NOMO-1 (cell line): ENCODE measurements around the gene SPG7.

ENCODE experiments used
- DNase-seq, 2 experiments: peaks; one replicate each; lab custom pipeline; 2025; ENCODE audit not compliant: unreplicated experiment in 2 of 2; lab: John Stamatoyannopoulos, UW

The SPG7 gene

GRCh38 chr16:89484923-89485679, 23.1 kb upstream of the SPG7 start:
- peak in 1 of 2 experiments; percentile 3 for DNase-seq

DNA sequence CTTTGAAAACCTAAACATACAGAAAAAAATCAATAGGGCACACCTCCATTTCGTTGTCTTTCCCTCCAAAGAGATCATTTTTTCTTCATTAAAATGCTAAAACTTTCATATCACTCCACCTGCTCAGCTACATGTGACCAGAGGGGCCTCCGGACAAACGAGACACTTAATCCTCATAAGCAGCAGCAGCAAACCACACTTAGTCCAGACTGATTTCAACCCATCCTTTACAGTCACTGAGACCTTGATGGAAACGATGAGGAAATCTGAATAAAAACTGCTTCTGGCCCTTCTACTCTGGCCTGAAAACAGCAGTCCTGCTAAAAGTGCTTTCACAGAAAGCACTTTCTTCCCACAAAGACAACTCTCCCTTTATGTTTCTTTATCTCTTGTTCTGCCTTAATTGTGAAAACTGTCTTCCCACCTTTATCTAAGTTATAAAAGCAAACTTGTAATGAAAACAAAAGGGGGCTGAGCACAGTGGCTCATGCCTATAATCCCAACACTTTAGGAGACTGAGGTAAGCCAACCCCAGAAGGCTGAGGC, 22.4 kb upstream of the SPG7 start:
- DNase-seq, result no peak

- DNase-seq, result peak; percentile 91 to 96
Measured at GRCh38 chr16:89489040-89489897, 18.9 kb upstream of the SPG7 start.

GRCh38 chr16:89489898-89490438, 18.2 kb upstream of the SPG7 start:
- DNase-seq, result no peak

- peak; percentile 99 to 100 for DNase-seq
Measured at GRCh38 chr16:89490439-89491237, 17.6 kb upstream of the SPG7 start, which contains the start of gene ANKRD11. ANKRD11 (minus strand) TSS chr16:89490561; CDS start chr16:89317019, 173,542 bp downstream.

- DNase-seq, result peak; percentile 48 to 79
Measured at GRCh38 chr16:89491238-89491869, 16.8 kb upstream of the SPG7 start.

GRCh38 chr16:89491974-89492687, 16.1 kb upstream of the SPG7 start:
- DNase-seq, result peak in 1 of 2 experiments; percentile 10

DNA sequence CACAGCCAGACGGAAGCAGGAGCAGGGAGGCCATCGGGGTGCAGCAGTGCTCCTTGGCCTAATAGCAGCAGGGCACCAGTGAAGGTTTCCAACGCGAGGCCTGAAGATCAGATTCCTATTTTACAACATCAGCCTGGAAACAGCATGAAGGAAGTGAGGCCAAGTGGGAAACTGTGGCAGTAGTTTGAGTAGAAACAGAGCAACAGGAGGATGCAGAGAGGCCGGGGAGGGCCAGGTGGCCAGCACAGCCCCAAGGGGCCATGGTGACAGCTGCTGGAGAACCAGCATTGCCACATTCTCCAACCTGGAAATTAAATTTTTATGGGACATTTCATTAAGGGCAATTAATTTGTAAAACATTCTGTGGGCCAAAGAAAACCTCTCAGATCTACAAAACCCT, 14.4 kb upstream of the SPG7 start:
- DNase-seq, result no peak

- DNase-seq, result no peak
Measured at GRCh38 chr16:89495121-89495520, 13.1 kb upstream of the SPG7 start.

DNA sequence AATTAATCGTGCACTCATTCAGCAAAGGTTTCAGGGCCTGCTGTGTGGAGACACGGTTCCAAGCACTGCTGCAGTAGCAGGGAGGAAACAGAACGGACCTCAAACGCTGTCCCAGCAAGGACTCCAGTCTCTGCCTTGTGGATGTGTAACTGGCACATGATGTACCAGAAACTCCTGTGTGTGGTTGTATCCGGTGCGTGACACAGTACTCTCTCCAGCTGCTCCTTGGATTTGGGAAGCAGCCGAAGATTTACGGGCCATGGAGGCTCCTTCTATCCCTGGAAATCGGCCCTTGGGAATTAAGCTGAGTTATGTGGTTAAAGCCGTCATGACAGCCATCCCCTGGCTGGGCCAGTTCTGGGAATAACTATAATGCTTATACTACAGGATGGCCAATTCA, 9.4 kb upstream of the SPG7 start:
- DNase-seq, result no peak

DNA sequence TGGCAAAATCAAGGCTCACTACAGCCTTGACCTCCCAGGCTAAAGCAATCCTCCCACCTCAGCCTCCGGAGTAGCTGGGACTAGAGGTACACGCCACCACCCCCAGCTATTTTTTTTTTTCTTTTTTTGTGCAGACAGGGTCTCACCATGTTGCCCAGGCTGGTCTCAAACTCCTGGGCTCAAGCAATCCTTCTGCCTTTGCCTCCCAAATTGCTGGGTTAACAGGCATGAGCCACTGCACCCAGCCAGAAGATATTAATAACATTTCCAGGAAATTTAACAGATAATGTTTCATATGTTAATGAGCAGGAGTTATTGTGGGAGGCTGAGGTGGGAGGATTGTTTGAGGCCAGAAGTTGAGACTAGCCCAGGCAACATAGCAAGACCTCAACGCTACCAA, 8.4 kb upstream of the SPG7 start:
- no peak for DNase-seq

- no peak for DNase-seq
Measured at GRCh38 chr16:89502081-89502843, 5.9 kb upstream of the SPG7 start.

DNA sequence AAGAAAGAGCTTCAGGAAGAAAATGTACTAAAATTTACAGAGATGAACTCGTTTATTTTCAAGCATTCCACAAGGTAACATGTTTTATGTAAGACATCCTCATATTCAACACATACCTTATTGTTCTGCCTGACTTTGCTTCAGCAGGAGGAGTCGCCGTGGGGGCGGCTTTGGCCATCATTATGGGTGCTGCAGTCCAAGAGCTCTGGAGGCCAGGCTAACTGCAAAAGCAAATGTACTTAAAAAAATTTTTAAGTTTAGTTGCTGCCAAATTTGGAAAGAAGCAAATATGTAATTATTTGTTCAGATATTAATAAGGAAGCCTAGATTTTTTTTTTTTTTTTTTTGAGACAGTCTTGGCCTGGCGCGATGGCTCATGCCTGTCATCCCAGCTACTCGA, 4.1 kb upstream of the SPG7 start:
- DNase-seq, result no peak

GRCh38 chr16:89505204-89506112, 2.7 kb upstream of the SPG7 start:
- peak; percentile 97 to 99 for DNase-seq

DNA sequence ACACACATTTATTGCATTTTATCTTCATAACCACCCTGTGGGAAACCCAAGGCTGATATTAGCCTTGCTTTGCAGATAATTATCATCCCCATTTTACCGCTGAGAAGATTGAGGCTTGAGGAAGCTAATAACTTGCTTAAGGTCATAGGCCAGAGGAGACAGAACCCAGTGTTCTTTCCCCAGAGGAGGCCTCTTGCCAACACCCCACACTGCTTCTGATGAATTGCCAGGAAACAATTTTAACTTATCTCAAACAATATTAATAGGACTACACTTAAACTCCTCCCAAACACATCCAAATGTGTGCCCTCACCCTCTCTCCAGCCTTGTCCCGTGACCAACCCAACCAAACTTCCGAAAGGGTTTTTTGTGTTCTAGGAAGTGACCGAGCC, 2.1 kb upstream of the SPG7 start:
- DNase-seq, result peak in 1 of 2 experiments; percentile 3

GRCh38 chr16:89506791-89507191, 1.4 kb upstream of the SPG7 start:
- DNase-seq, result peak in 1 of 2 experiments; percentile 10

- DNase-seq, result no peak
Measured at GRCh38 chr16:89507214-89507833, 879 bp upstream of the SPG7 start.
